K562 (cell line): Measurements from ENCODE around the gene WIPF3. TPM values are rescaled to one million over a fixed set of nuclear protein-coding genes. Genes with fewer than 3 reads are reported as not detected.

ENCODE experiments used
- BRD9 ChIP-seq: fragments of 450-650 bp; IDR thresholded peaks from 2 replicates; pipeline ENCODE4 v1.6.1; 2018; ENCODE audit warnings: low read depth; ENCODE audit not compliant: partially characterized antibody
- FOXJ2 ChIP-seq: fragments of 200-800 bp; sonication (Bioruptor generic); IDR thresholded peaks from 2 replicates; pipeline ENCODE4 v1.6.1; 2016; ENCODE audit warnings: missing genetic modification characterization, missing compliant biosample characterization
- GTF3C2 ChIP-seq: IDR thresholded peaks from 3 replicates; pipeline ENCODE4 v1.6.1; 2011; ENCODE audit warnings: borderline replicate concordance, mild to moderate bottlenecking, moderate library complexity; ENCODE audit not compliant: insufficient read length; ENCODE audit errors: extremely low read depth
- HDAC3 ChIP-seq: fragments of 450-650 bp; IDR thresholded peaks from 2 replicates; pipeline ENCODE4 v1.6.1; 2018; ENCODE audit warnings: borderline replicate concordance, mild to moderate bottlenecking, moderate library complexity; ENCODE audit not compliant: partially characterized antibody
- HOXB6 ChIP-seq: fragments of 250-450 bp; sonication (Bioruptor Pico); IDR thresholded peaks from 2 replicates; pipeline ENCODE4 v1.5.1; 2022; ENCODE audit warnings: mild to moderate bottlenecking, borderline replicate concordance
- MEF2D ChIP-seq: conservative IDR thresholded peaks from 2 replicates; pipeline ENCODE4 v1.6.1; 2016; ENCODE audit warnings: low read depth, missing genetic modification characterization, missing compliant biosample characterization
- MIER1 ChIP-seq: fragments of 450-650 bp; IDR thresholded peaks from 2 replicates; pipeline ENCODE4 v1.6.1; 2016; ENCODE audit warnings: antibody characterized with exemption, mild to moderate bottlenecking, low read depth
- NEUROD1 ChIP-seq: fragments of 150-350 bp; IDR thresholded peaks from 2 replicates; pipeline ENCODE4 v1.6.1; 2014; ENCODE audit warnings: borderline replicate concordance, low read length, low read depth; ENCODE audit not compliant: partially characterized antibody
- TCFL5 ChIP-seq: fragments of 250-450 bp; sonication (Bioruptor Pico); conservative IDR thresholded peaks from 2 replicates; pipeline ENCODE4 v1.6.1; 2021; ENCODE audit warnings: mild to moderate bottlenecking, moderate library complexity, matching md5 sums
- U2AF1 ChIP-seq: fragments of 200-400 bp; formaldehyde crosslinking; optimal IDR thresholded peaks from 2 replicates; pipeline ENCODE3; 2017; ENCODE audit warnings: mild to moderate bottlenecking, low read depth, low read length, moderate library complexity
- ZNF12 ChIP-seq: sonication (generic); formaldehyde crosslinking; IDR thresholded peaks from 2 replicates; pipeline ENCODE4 v1.4.0; 2020; ENCODE audit warnings: mild to moderate bottlenecking, missing genetic modification reagents
- ZNF124 ChIP-seq: sonication (generic); formaldehyde crosslinking; IDR thresholded peaks from 2 replicates; pipeline ENCODE4 v1.8.1; 2022; ENCODE audit warnings: missing genetic modification reagents
- polyA plus RNA-seq, 8 experiments: library from polyadenylated mRNA; depleted of rRNA in 4 of 8; stranded (reverse) in 5 of 8; unstranded in 3 of 8; fragments of >200 nt; fragmentation: Nextera tagmentation in 2 of 8; fragmentation: Illumina TruSeq in 1 of 8; extraction: Ambion mirVana in 2 of 8; extraction: Trizol in 1 of 8; gene quantifications; 2 replicates each; pipeline versions ENCODE4 v1.2.1 to v1.2.3, GENCODE V29; 2011 to 2014; ENCODE audit warnings: inconsistent platforms in 1 of 8, missing spikeins in 1 of 8
- total RNA-seq, 7 experiments: library from RNA; depleted of rRNA in 6 of 7; stranded (reverse); fragments of >200 nt in 6 of 7; fragmentation: Illumina TruSeq in 2 of 7; extraction: Trizol in 2 of 7; gene quantifications; 2 replicates each; pipeline versions ENCODE4 v1.2.1 to v1.2.3, GENCODE V29; 2011 to 2021; ENCODE audit warnings: low replicate concordance in 1 of 7

WIPF3 gene
- total and polyA plus RNA-seq, 9 of the 15 experiments (the other 6 are each of a cell fraction or from before 2014, with no cell fraction given) = 0.18 to 3.2 (median 1.7) TPM

- TF ChIP-seq GTF3C2 (no peak), HDAC3 (no peak), ZNF124 (CRISPR knock-in tag) (no peak), BRD9 (no peak), FOXJ2 (no peak), NEUROD1 (no peak), U2AF1 (no peak), ZNF12 (CRISPR knock-in tag) (no peak), MEF2D (tag) (no peak), HOXB6 (CRISPR knock-in tag) (no peak), TCFL5 (CRISPR knock-in tag) (no peak), MIER1 (no peak)
- TF ChIP-seq, all 486 proteins: peak for 0
Observed at GRCh38 chr7:29865526-29865925, 59.2 kb downstream of the WIPF3 start (continued).
